ENCODE measurements around the gene ACP2.

Gene ACP2, protein sequence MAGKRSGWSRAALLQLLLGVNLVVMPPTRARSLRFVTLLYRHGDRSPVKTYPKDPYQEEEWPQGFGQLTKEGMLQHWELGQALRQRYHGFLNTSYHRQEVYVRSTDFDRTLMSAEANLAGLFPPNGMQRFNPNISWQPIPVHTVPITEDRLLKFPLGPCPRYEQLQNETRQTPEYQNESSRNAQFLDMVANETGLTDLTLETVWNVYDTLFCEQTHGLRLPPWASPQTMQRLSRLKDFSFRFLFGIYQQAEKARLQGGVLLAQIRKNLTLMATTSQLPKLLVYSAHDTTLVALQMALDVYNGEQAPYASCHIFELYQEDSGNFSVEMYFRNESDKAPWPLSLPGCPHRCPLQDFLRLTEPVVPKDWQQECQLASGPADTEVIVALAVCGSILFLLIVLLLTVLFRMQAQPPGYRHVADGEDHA

GRCh38 chr11:47248664-47249377 lies at the start of gene ACP2:
ACP2 (minus strand) TSS chr11:47248814; CDS start chr11:47248789, 25 bp downstream.
- TF ChIP-seq, protein P1, sequence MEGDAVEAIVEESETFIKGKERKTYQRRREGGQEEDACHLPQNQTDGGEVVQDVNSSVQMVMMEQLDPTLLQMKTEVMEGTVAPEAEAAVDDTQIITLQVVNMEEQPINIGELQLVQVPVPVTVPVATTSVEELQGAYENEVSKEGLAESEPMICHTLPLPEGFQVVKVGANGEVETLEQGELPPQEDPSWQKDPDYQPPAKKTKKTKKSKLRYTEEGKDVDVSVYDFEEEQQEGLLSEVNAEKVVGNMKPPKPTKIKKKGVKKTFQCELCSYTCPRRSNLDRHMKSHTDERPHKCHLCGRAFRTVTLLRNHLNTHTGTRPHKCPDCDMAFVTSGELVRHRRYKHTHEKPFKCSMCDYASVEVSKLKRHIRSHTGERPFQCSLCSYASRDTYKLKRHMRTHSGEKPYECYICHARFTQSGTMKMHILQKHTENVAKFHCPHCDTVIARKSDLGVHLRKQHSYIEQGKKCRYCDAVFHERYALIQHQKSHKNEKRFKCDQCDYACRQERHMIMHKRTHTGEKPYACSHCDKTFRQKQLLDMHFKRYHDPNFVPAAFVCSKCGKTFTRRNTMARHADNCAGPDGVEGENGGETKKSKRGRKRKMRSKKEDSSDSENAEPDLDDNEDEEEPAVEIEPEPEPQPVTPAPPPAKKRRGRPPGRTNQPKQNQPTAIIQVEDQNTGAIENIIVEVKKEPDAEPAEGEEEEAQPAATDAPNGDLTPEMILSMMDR (IDR thresholded peaks at IDR 0.05; ENCODE audit: borderline replicate concordance, control extremely low read depth, extremely low read depth, insufficient read depth, missing control alignments), result peak; percentile 24
- in situ Hi-C loops (cut with MboI; ENCODE audit: low sequenced_read_pairs, unreplicated experiment), result no loop called here
- DNase-seq (ENCODE audit: low spot score), result peak; percentile 91

DNA sequence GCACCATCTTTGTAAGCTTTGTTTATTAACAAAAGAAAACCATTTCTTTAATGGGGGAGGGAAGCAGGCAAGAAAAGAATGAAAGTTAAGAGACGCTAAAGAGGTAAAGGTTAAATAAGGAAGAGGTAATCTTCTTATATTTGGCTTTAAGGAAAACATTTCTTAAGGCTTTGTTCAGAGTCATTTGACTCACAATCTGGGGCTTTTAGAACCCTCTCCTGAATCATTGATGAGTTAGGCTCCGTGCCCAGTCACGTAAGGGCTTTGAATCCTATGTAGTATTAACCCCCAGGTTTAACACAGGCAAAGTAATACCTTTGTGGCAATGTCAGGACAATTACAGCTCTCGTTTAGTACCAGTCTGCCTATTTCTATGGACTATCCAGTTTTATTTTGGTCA lies 47.4 kb upstream of the ACP2 start:
- in situ Hi-C loops (cut with MboI; ENCODE audit: low sequenced_read_pairs, unreplicated experiment), result no loop called here
- no peak for DNase-seq (ENCODE audit: low spot score)
- TF ChIP-seq, protein P1 (IDR thresholded peaks at IDR 0.05; ENCODE audit: borderline replicate concordance, control extremely low read depth, extremely low read depth, insufficient read depth, missing control alignments), result no peak

GRCh38 chr11:47295385-47295784 lies 46.8 kb upstream of the ACP2 start:
- DNase-seq (ENCODE audit: low spot score), result no peak
- TF ChIP-seq, protein P1 (IDR thresholded peaks at IDR 0.05; ENCODE audit: borderline replicate concordance, control extremely low read depth, extremely low read depth, insufficient read depth, missing control alignments), result no peak
- in situ Hi-C loops (cut with MboI; ENCODE audit: low sequenced_read_pairs, unreplicated experiment), result no loop called here

DNA sequence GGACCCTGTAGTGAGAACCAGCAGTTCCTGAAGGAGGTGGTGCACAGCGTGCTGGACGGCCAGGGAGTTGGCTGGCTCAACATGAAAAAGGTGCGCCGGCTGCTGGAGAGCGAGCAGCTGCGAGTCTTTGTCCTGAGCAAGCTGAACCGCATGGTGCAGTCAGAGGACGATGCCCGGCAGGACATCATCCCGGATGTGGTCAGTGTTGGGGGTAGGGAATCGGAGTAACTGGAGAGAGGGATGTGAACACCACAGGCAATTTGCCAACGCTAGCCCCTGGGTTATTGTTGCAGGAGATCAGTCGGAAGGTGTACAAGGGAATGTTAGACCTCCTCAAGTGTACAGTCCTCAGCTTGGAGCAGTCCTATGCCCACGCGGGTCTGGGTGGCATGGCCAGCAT lies 41.2 kb upstream of the ACP2 start:
- DNase-seq (ENCODE audit: low spot score), result no peak
- in situ Hi-C loops (cut with MboI; ENCODE audit: low sequenced_read_pairs, unreplicated experiment), result no loop called here
- TF ChIP-seq, protein P1 (IDR thresholded peaks at IDR 0.05; ENCODE audit: borderline replicate concordance, control extremely low read depth, extremely low read depth, insufficient read depth, missing control alignments), result no peak

- TF ChIP-seq, protein P1 (IDR thresholded peaks at IDR 0.05; ENCODE audit: borderline replicate concordance, control extremely low read depth, extremely low read depth, insufficient read depth, missing control alignments), result no peak
- DNase-seq (ENCODE audit: low spot score), result no peak
- in situ Hi-C loops (cut with MboI; ENCODE audit: low sequenced_read_pairs, unreplicated experiment), result no loop called here
Measured at GRCh38 chr11:47288066-47288465, 39.5 kb upstream of the ACP2 start.

- TF ChIP-seq, protein P1 (IDR thresholded peaks at IDR 0.05; ENCODE audit: borderline replicate concordance, control extremely low read depth, extremely low read depth, insufficient read depth, missing control alignments), result no peak
- in situ Hi-C loops (cut with MboI; ENCODE audit: low sequenced_read_pairs, unreplicated experiment), result no loop called here
- DNase-seq (ENCODE audit: low spot score), result no peak
Measured at GRCh38 chr11:47285969-47286770, 37.6 kb upstream of the ACP2 start.

Measured in GM13976 (cell line).